PFSK-1 (cell line): Measurements from ENCODE around the gene NCOA1.

ENCODE experiments used
- FOXP2 ChIP-seq: optimal IDR thresholded peaks from 2 replicates; pipeline ENCODE3; 2011; ENCODE audit warnings: borderline replicate concordance, control low read depth, inconsistent platforms; ENCODE audit not compliant: insufficient read depth; ENCODE audit errors: extremely low read length, extremely low read depth
- POLR2AphosphoS5 ChIP-seq: IDR thresholded peaks from 2 replicates; pipeline ENCODE4 v1.6.1; 2012; ENCODE audit warnings: low read depth, mild to moderate bottlenecking, control low read depth, low read length, moderate library complexity
- SIN3A ChIP-seq: IDR thresholded peaks from 2 replicates; pipeline ENCODE4 v1.6.1; 2012; ENCODE audit warnings: mild to moderate bottlenecking, low read length, moderate library complexity, borderline replicate concordance; ENCODE audit not compliant: insufficient read depth
- TAF1 ChIP-seq: IDR thresholded peaks from 2 replicates; pipeline ENCODE4 v1.6.1; 2012; ENCODE audit warnings: low read length, control low read depth, borderline replicate concordance; ENCODE audit not compliant: insufficient read depth
- TF ChIP-seq, protein P1 (sequence below), 2 experiments: IDR thresholded peaks; 2 replicates each; pipeline versions ENCODE4 v1.6.1 to v1.8.0; 2011 to 2012; ENCODE audit warnings: low read depth in 2 of 2, low read length in 2 of 2, control low read depth in 1 of 2, inconsistent platforms in 1 of 2, mild to moderate bottlenecking in 1 of 2, moderate library complexity in 1 of 2; ENCODE audit not compliant: insufficient read depth in 1 of 2

Gene NCOA1

DNA sequence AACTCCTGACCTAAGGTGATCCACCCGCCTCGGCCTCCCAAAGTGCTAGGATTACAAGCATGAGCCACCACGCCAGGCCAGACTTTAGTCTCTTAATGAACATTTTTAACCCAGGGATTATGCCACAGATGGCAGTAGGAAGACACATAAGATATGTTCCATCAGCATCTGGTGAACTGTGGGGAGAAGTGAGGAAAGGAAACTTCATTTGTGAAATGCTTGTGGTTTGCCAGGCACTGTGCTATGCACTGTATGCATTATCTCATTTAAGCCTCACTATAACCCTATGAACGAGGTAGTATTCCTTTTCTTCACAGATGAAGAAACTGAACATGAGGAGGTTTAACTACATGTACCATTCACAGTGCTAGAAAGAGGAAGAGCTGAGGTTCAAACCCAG, 272.8 kb downstream of the NCOA1 start:
- TF ChIP-seq, protein P1, sequence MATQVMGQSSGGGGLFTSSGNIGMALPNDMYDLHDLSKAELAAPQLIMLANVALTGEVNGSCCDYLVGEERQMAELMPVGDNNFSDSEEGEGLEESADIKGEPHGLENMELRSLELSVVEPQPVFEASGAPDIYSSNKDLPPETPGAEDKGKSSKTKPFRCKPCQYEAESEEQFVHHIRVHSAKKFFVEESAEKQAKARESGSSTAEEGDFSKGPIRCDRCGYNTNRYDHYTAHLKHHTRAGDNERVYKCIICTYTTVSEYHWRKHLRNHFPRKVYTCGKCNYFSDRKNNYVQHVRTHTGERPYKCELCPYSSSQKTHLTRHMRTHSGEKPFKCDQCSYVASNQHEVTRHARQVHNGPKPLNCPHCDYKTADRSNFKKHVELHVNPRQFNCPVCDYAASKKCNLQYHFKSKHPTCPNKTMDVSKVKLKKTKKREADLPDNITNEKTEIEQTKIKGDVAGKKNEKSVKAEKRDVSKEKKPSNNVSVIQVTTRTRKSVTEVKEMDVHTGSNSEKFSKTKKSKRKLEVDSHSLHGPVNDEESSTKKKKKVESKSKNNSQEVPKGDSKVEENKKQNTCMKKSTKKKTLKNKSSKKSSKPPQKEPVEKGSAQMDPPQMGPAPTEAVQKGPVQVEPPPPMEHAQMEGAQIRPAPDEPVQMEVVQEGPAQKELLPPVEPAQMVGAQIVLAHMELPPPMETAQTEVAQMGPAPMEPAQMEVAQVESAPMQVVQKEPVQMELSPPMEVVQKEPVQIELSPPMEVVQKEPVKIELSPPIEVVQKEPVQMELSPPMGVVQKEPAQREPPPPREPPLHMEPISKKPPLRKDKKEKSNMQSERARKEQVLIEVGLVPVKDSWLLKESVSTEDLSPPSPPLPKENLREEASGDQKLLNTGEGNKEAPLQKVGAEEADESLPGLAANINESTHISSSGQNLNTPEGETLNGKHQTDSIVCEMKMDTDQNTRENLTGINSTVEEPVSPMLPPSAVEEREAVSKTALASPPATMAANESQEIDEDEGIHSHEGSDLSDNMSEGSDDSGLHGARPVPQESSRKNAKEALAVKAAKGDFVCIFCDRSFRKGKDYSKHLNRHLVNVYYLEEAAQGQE (IDR thresholded peaks at IDR 0.05; ENCODE audit: insufficient read depth in 1 of 2, low read depth in 2 of 2, low read length in 2 of 2): no peak
- TF ChIP-seq POLR2AphosphoS5 (no peak), TAF1 (no peak), FOXP2 (no peak), SIN3A (no peak)

DNA sequence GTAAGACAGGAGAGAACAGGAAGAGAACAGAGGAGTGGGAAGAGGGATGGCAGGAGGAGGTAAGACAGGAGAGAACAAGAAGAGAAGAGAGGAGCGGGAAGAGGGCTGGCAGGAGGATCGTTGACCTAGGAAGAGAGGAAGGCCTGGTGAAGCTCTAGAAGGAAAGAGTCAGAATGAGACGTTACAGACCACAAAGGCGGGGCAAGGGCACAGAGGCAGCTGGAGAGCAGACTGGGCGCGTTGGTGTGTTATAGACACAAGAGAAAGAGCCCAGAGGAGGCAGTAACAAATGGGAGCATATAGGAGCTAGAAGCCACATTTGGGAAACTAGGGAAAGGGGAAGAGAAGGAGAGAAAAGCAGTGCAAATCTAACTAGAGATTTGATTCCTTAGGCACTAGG, 275.6 kb downstream of the NCOA1 start:
- TF ChIP-seq, protein P1 (IDR thresholded peaks at IDR 0.05; ENCODE audit: insufficient read depth in 1 of 2, low read depth in 2 of 2, low read length in 2 of 2): no peak
- TF ChIP-seq POLR2AphosphoS5 (no peak), FOXP2 (no peak), TAF1 (no peak), SIN3A (no peak)

DNA sequence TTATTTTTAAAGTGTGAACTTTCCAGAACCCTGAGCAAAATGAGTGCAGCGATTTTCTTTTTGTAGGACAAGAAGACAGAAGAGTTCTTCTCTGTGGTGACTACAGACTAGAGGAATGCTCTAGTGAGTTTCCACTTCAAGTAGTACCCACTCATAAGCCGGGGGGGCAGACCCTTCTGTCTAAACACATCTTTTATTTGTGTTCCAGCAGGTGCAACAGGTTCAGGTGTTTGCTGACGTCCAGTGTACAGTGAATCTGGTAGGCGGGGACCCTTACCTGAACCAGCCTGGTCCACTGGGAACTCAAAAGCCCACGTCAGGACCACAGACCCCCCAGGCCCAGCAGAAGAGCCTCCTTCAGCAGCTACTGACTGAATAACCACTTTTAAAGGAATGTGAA, 277.0 kb downstream of the NCOA1 start:
- no peak for TF ChIP-seq FOXP2
- TF ChIP-seq POLR2AphosphoS5: no peak
- TF ChIP-seq, protein P1 (IDR thresholded peaks at IDR 0.05; ENCODE audit: insufficient read depth in 1 of 2, low read depth in 2 of 2, low read length in 2 of 2): no peak
- TF ChIP-seq TAF1: no peak
- no peak for TF ChIP-seq SIN3A

DNA sequence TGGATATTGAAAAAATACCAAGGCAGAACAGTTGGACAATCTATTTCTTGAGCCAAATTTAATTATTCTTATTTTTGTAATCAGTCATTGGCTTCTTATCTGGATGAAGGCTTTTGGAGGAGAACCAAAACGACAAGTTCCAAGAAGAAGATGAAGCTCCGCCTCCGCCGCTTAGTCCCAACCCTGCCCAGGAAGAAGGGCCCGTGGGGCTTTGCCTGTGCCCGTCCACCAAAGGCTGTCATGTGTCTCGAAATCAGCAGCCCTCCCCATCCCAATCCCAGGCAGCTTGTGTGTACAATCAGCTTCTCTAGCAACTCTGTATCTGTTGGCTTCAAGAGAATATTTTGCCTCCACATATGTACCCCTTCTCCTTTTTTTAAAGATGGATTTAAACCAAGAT, 277.5 kb downstream of the NCOA1 start:
- TF ChIP-seq FOXP2: no peak
- TF ChIP-seq TAF1: no peak
- TF ChIP-seq, protein P1 (IDR thresholded peaks at IDR 0.05; ENCODE audit: insufficient read depth in 1 of 2, low read depth in 2 of 2, low read length in 2 of 2): no peak
- no peak for TF ChIP-seq POLR2AphosphoS5
- TF ChIP-seq SIN3A: no peak

DNA sequence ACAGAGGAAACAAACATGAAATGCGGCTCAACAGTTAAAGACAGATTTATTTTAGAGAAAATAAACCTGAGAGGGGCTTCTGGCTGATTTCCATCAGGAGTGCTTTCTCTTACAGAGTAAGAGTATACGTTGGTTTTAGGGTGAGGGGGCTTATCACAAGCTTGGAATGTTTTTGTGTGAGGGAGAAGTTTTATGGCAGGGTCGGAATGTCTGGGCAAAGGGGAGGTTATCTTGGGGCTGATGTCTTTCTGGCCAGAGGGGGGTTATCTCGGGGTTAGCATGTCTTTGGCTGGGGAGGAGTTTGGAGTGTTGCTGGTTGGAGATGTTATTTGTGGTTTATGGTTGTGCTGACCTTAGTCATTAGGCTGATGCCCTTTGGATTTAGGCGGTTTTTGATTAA, 280.0 kb downstream of the NCOA1 start:
- TF ChIP-seq TAF1 (no peak), SIN3A (no peak), FOXP2 (no peak), POLR2AphosphoS5 (no peak)
- TF ChIP-seq, protein P1 (IDR thresholded peaks at IDR 0.05; ENCODE audit: insufficient read depth in 1 of 2, low read depth in 2 of 2, low read length in 2 of 2): no peak
